ENCODE measurements around the gene AKAP8L.
"Not testable (repeated sequence)": the region's sequence is repeated elsewhere in the genome, so short reads cannot be mapped to it uniquely, and the experiment has no call there.

AKAP8L gene

DNA sequence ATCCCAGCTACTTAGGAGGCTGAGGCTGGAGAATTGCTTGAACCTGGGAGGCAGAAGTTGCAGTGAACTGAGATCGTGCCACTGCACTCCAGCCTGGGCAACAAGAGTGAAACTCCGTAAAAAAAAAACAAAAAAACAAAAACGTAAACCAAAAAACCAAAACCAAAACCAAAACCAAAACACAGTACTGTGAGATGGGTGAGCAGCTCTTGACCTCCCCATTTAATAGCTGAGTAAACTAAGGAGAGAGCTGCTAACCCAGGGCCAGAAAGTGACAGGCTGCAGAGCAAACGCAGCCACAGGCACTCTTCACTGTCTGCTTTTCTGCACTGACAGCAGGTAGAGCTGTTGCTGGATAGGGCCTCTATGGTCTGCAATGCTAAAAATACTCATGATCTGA, 58.8 kb downstream of the AKAP8L start:
- DNase-seq (ENCODE audit: low read depth in 2 of 2, low spot score in 1 of 2): not testable (repeated sequence)

GRCh38 chr19:15358918-15359317, 59.9 kb downstream of the AKAP8L start:
- DNase-seq (ENCODE audit: low read depth in 2 of 2, low spot score in 1 of 2): no peak

DNA sequence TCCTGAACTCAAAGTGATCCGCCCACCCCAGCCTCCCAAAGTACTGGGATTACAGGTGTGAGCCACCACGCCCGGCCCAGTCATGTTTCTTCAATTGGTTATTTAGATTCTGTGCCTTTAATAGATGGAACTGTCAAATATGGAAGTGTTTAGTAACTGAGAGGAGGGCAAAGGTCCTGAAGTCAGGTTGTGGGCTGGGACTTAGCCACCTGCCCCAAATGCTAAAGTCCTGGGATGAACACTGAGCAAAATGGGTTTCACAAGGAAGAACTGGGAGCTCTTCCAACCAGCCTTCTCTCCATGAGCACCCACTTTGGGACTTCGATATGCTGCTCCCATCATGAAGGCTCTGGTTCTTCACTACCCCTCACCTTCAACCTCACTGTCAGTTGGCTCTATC, 60.9 kb downstream of the AKAP8L start:
- DNase-seq (ENCODE audit: low read depth in 2 of 2, low spot score in 1 of 2): no peak

- DNase-seq (ENCODE audit: low read depth in 2 of 2, low spot score in 1 of 2): no peak
Observed at GRCh38 chr19:15354566-15355296, 64.1 kb downstream of the AKAP8L start.

DNA sequence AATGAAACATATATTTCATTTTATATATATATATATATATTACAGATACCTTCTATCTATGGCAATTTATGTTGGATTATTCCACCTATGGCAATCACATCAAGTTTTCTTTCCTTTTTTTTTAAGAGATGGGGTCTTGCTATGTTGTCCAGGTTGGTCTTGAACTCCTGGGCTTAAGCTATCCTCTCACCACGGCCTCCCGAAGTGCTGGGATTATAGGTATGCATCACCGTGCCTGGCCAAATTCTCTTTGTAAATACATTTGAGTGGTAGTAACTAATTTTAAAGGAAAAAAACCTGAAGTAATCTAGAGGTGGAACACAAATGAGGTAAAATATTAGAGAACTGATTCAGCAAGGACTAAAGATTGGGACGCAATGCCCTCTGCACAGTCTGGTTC, 64.9 kb downstream of the AKAP8L start:
- no peak for DNase-seq (ENCODE audit: low read depth in 2 of 2, low spot score in 1 of 2)

GRCh38 chr19:15352535-15352934, 66.3 kb downstream of the AKAP8L start:
- DNase-seq (ENCODE audit: low read depth in 2 of 2, low spot score in 1 of 2): not testable (repeated sequence)

- not testable (repeated sequence) for DNase-seq (ENCODE audit: low read depth in 2 of 2, low spot score in 1 of 2)
Observed at GRCh38 chr19:15341328-15341727, 77.5 kb downstream of the AKAP8L start.

DNA sequence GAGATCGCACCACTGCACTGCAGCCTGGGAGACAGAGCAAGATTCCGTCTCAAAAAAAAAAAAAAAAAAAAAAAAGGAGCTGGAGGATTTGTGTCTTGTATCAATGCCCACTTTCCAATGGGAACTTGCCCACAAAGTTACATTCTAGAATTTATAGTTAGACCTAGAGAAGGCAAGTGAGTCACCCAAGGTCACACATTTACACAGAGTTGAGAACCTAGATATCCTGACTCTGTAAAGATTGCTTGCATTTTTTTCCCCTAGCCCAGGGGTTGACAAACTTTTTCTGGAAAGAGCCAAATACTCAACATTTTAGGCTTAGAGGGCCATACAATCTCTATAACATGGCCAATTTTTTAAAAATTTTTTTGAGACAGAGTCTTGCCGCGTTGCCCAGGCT, 78.7 kb downstream of the AKAP8L start:
- DNase-seq (ENCODE audit: low read depth in 2 of 2, low spot score in 1 of 2): no peak

DNA sequence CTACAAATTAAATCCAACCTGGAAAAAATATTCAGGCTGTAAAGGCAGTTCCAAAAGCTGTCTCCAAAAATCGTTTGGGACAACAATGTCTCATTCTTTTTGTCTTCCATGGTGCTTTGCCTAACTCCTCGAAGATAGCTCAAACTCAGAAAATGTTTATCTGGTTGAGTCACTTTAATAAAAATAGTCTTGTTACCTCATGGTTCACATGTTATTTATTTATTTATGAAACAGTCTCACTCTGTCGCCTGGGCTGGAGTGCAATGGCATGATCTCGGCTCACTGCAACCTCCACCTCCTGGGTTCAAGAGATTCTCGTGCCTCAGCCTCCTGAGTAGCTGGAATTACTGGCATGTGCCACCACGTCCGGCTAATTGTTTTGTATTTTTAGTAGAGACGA, 81.6 kb downstream of the AKAP8L start:
- no peak for DNase-seq (ENCODE audit: low read depth in 2 of 2, low spot score in 1 of 2)

- not testable (repeated sequence) for DNase-seq (ENCODE audit: low read depth in 2 of 2, low spot score in 1 of 2)
Observed at GRCh38 chr19:15335992-15336391, 82.8 kb downstream of the AKAP8L start.

DNA sequence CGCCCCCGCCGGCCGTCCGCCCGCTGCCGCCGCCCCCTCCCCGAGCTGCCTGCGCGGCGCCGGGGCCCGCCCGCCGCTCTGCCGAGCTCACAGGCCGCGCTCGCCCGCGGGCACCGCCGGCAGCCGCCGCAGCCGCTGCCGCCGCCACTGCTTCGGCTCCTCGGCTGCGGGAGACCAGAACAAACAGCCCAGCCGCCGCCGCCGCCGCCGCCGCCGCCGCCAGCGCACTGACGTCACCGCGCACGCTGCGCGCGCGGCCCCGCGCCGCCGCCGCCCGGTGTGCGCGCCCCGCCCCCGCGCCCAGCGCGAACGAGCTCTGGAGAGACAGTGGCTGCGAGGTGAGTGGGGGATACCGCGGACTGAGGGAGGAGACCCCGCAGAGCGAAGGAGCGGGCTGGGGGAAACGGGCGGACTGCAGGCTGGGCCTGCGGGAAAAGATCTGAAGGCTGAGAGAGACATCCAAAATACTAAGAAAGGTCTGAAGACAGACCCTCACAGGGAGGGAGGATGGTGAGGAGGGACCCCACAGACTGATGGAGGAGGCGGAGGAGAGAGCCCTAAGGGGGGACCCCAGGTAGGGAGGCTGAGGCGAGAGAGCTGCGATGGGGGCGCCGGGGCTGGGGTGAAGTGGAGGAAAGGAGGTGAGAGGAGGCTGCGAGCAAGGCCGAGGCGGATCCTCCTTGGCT, 86.3 kb downstream of the AKAP8L start, which contains the start of gene BRD4:
Gene BRD4 (minus strand): TSS at position 229 of the 686 bp plus-strand sequence. CDS start 59,440 bp downstream, outside the sequence.
- peak; percentile 38 to 60 for DNase-seq (ENCODE audit: low read depth in 2 of 2, low spot score in 1 of 2)

DNA sequence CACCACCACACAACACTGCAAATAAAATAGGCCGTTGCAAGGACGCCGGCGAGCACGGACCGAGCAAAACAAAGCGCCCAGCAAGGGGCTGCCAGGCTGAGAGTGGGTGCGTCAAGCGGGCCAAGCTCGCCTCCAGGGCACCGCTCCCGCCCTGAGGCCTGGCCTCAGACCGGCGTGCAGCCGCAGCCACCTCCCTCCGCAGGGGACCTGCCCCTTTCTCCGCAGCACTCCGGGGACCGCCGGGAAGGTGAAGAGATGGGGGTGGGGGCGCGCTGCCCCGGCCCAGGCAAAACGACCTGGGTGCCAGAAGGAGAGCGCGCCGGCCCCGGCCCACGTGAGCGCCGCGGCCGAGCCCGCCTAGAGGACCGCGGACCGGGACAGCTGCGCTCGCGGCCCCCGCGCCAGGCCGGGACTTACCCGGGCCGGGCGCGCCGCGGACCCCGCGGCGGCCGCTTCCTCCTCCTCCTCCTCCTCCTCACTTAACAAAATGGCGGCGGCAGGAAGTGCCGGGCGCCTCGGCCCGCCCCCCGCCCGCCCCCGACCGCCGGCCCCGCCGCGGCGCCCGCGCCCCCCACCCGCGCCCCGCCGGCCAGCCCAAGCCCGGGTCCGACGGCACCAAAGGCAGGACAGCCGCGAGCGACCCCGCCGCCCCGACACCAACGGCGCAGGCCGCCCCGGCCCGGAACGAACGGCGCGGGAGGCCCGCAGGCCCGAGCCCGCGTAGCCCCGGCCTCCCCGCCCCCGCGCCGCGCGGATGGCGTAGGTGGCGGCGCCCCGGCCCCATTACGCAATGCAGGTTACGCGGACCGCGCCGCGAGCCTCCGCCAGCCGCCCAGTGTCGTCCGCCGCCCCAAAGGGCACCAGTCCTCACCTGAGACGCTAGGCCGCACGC, 87.1 kb downstream of the AKAP8L start:
- DNase-seq (ENCODE audit: low read depth in 2 of 2, low spot score in 1 of 2): no peak

DNA sequence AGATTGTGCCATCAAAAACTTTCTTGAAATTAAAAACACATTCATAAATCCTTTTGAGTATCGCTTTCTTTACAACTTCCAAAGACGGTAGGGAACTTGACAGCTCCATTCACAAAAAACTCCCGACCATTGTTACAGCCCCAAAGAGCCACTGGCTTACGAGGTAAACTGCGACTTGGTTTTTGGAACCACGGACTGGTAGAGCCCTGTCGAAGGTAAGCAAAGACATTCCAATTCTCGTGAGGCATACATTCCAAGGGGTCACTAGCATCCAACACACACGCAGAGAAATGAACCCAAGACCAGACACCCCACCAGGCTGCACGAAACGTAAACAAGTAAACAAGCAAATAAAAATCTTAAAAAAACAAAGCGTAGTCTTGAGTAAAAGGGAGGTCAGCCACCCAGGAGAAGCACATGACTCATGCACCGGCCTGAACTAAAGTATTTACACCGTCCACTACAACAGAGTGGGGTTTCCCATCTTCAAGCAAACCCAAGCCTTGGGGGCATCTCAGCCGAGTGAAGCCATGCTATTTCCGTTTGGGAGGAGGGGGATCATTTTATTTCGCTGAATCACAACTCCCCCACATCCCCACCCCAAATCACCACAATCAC, 87.9 kb downstream of the AKAP8L start:
- DNase-seq (ENCODE audit: low read depth in 2 of 2, low spot score in 1 of 2): no peak
